OCI-LY7 (cell line): ENCODE measurements around the gene SLC25A45. TPM values are rescaled to one million over a fixed set of nuclear protein-coding genes. Genes with fewer than 3 reads are reported as not detected.

Source experiments
- BruUV-seq: library from RNA; stranded (reverse); fragments of 400-500 nt; replicated peaks from 2 replicates; lab custom pipeline; 2021; lab: Mats Ljungman, UMichigan
- CTCF ChIA-PET: fragments of 300-600 bp; sonication (Branson Sonifier 250); formaldehyde crosslinking; loops from one replicate; lab custom pipeline; 2022; ENCODE audit warnings: antibody characterized with exemption; ENCODE audit not compliant: unreplicated experiment; lab: Charles Lee
- POLR2A ChIA-PET: fragments of 300-600 bp; sonication (Branson Sonifier 250); formaldehyde crosslinking; loops from one replicate; lab custom pipeline; 2022; ENCODE audit warnings: antibody characterized with exemption; lab: Charles Lee
- DNase-seq: peaks from one replicate; pipeline ENCODE4 v3.0.0-alpha.2; 2015; ENCODE audit warnings: low spot score
- H2AFZ ChIP-seq: fragments of 200-600 bp; sonication (generic), shearing (Covaris generic); 2 replicates; pipeline ENCODE4 v1.6.1; 2014; ENCODE audit warnings: mild to moderate bottlenecking, antibody characterized with exemption, low read length, moderate library complexity
- H3K27ac ChIP-seq: fragments of 200-600 bp; sonication (generic); 2 replicates; pipeline ENCODE4 v1.5.1; 2014; ENCODE audit warnings: mixed run types, low read depth, mild to moderate bottlenecking, moderate library complexity, low read length, inconsistent platforms; ENCODE audit not compliant: poor library complexity, severe bottlenecking
- H3K36me3 ChIP-seq: fragments of 200-600 bp; sonication (generic); 2 replicates; pipeline ENCODE4 v1.6.1; 2014; ENCODE audit warnings: mild to moderate bottlenecking, antibody characterized with exemption, low read length, moderate library complexity, mixed read lengths; ENCODE audit not compliant: insufficient read depth
- H3K4me1 ChIP-seq: fragments of 200-600 bp; sonication (generic); 2 replicates; pipeline ENCODE4 v1.5.1; 2014; ENCODE audit warnings: mild to moderate bottlenecking, low read length; ENCODE audit not compliant: insufficient read depth, poor library complexity, severe bottlenecking
- H3K4me2 ChIP-seq: fragments of 200-600 bp; sonication (generic); 2 replicates; pipeline ENCODE4 v1.6.1; 2014; ENCODE audit warnings: mild to moderate bottlenecking, low read length
- H3K4me3 ChIP-seq: fragments of 200-600 bp; sonication (generic); 2 replicates; pipeline ENCODE4 v1.5.1; 2014; ENCODE audit warnings: mild to moderate bottlenecking, low read depth, low read length; ENCODE audit not compliant: poor library complexity, severe bottlenecking
- H3K79me2 ChIP-seq: fragments of 200-600 bp; sonication (generic); 2 replicates; pipeline ENCODE4 v1.6.1; 2016; ENCODE audit warnings: low read depth, mild to moderate bottlenecking, low read length, moderate library complexity, mixed read lengths; ENCODE audit not compliant: insufficient read depth
- H3K9me2 ChIP-seq: fragments of 200-600 bp; sonication (generic); 2 replicates; pipeline ENCODE4 v1.6.1; 2016; ENCODE audit warnings: mild to moderate bottlenecking, low read length, mixed read lengths; ENCODE audit not compliant: insufficient read depth
- H3K9me3 ChIP-seq: fragments of 200-600 bp; sonication (generic); 2 replicates; pipeline ENCODE4 v1.6.1; 2014; ENCODE audit warnings: mild to moderate bottlenecking, mixed run types, low read length, mixed read lengths
- H4K20me1 ChIP-seq: fragments of 200-600 bp; sonication (generic); 2 replicates; pipeline ENCODE4 v1.6.1; 2014; ENCODE audit warnings: mild to moderate bottlenecking, antibody characterized with exemption, low read length, moderate library complexity, mixed read lengths; ENCODE audit not compliant: insufficient read depth
- CTCF ChIP-seq: fragments of 200-600 bp; sonication (generic); conservative IDR thresholded peaks from 2 replicates; pipeline ENCODE4 v1.5.1; 2014; ENCODE audit warnings: mild to moderate bottlenecking, antibody characterized with exemption, low read length, moderate library complexity, mixed read lengths
- EZH2phosphoT487 ChIP-seq: fragments of 200-600 bp; sonication (generic); IDR thresholded peaks from 2 replicates; pipeline ENCODE4 v1.6.1; 2018; ENCODE audit warnings: low read depth, borderline replicate concordance, mild to moderate bottlenecking, mixed run types, antibody characterized with exemption, low read length, moderate library complexity, mixed read lengths
- intact Hi-C: fragments of 100-400 bp; cut with micrococcal nuclease; formaldehyde crosslinking; loops from one replicate; pipeline ENCODE4 v1.10.0; 2022; ENCODE audit not compliant: unreplicated experiment
- total RNA-seq, 2 experiments: library from RNA; depleted of rRNA in 1 of 2; stranded (reverse); fragments of >200 nt in 1 of 2; shearing (Covaris generic) in 1 of 2; gene quantifications; 2 replicates each; pipeline ENCODE4 v1.2.3, GENCODE V29; 2014 to 2022

Gene SLC25A45
- total RNA-seq, 2 experiments from 2014 or later = 7.0 to 20.7 TPM

- Histone ChIP-seq H2AFZ (no peak overlapping the region), H3K4me1 (peaks cover 67% of the 10 kb centered on the region), H3K9me2 (no peaks in the 10 kb centered on the region), H4K20me1 (0 out of 2 replicates have a peak, but pooled peaks cover 9% of the 10 kb centered on the region), H3K4me3 (peak overlapping the region; percentile 73), H3K36me3 (peaks cover 21% of the 10 kb centered on the region), H3K79me2 (peaks cover 66% of the 10 kb centered on the region), H3K4me2 (peak overlapping the region; percentile 91), H3K9me3 (no peaks in the 10 kb centered on the region), H3K27ac (peak overlapping the region; percentile 97)
- BruUV-seq = no TSS peak
- TF ChIP-seq EZH2phosphoT487 (no peak), CTCF (no peak)
- intact Hi-C loops = loop anchor here (1.0 to 5.0 kb wide), 2 partner anchors 23 to 53 kb away; no protein-coding TSS in a partner anchor
- ChIA-PET POLR2A (interaction anchor here (0.8 to 11.5 kb wide), 15 partner anchors 9 to 91 kb away, joined by 3 to 237 read pairs (median 7); partner anchors contain the start of gene MALAT1), CTCF (interaction anchor here (0.5 to 1.8 kb wide), 4 partner anchors 22 to 79 kb away, joined by 3 to 5 read pairs (median 3); partner anchors contain the start of gene MALAT1)
- peak; percentile 75 for DNase-seq
Observed at GRCh38 chr11:65419772-65420481, 37.5 kb upstream of the SLC25A45 start.

DNA sequence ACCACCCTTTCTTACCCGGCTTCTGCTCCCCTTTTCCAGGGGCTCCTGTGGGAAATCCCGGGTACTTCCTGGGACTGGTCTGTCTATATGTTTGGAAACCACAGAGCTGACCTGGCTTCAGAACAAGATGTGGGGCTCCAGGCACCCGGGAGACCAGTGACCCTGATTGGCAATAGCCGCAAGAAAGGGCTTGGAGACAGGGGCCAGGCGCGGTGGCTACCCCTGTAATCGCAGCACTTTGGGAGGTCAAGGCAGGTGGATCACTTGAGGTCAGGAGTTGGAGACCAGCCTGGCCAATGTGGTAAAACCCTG lies 37.0 kb upstream of the SLC25A45 start:
- 0 out of 2 replicates have a peak, but pooled peaks cover 4% of the 10 kb centered on the region for H4K20me1 ChIP-seq
- POLR2A ChIA-PET = interaction anchor here (1.1 to 11.5 kb wide), 11 partner anchors 9 to 90 kb away, joined by 4 to 237 read pairs (median 10); partner anchors contain the start of gene MALAT1
- no peaks in the 10 kb centered on the region for H3K9me3 ChIP-seq
- peak overlapping the region; percentile 91 for H3K4me2 ChIP-seq
- peaks cover 61% of the 10 kb centered on the region for H3K79me2 ChIP-seq
- no peak for DNase-seq
- TF ChIP-seq EZH2phosphoT487 (no peak), CTCF (no peak)
- H2AFZ ChIP-seq = no peak overlapping the region
- peak overlapping the region; percentile 73 for H3K4me3 ChIP-seq
- H3K4me1 ChIP-seq = peaks cover 70% of the 10 kb centered on the region
- intact Hi-C loops = loop anchor here (1.0 to 5.0 kb wide), 2 partner anchors 24 to 52 kb away; no protein-coding TSS in a partner anchor
- H3K9me2 ChIP-seq = no peaks in the 10 kb centered on the region
- H3K27ac ChIP-seq = peak overlapping the region; percentile 97
- no TSS peak for BruUV-seq
- CTCF ChIA-PET = interaction anchor here (0.5 to 1.8 kb wide), 2 partner anchors 23 to 79 kb away, joined by 3 to 5 read pairs; partner anchors contain the start of gene MALAT1
- H3K36me3 ChIP-seq = peaks cover 16% of the 10 kb centered on the region
